Measurements from ENCODE around the gene KRT74.

KRT74 gene

DNA sequence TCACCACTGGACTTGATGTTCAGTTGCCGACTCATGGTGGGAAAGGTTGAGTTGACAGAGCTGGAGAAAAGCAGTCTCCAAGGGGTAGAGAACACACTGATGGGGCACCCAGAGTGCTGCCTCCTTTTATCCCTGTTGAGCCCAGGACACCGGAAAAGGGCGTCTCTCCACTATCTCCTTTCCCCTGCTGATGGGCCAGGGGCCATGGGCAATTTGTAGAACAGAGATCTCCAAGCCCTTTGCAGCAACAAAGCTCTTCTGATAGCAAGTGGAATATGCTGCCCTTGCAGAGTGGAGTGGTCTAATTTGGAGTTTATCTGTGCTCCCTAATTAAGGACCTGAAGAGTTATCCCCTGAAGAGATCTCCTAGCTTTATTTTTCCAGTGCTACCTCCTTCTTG, at the start of gene KRT74:
Gene KRT74, minus strand, starts transcription at position 101 of the 400 bp plus-strand sequence. Its CDS starts 66 bp downstream, at position 35.
- DNase-seq (ENCODE audit: low spot score), result no peak

DNA sequence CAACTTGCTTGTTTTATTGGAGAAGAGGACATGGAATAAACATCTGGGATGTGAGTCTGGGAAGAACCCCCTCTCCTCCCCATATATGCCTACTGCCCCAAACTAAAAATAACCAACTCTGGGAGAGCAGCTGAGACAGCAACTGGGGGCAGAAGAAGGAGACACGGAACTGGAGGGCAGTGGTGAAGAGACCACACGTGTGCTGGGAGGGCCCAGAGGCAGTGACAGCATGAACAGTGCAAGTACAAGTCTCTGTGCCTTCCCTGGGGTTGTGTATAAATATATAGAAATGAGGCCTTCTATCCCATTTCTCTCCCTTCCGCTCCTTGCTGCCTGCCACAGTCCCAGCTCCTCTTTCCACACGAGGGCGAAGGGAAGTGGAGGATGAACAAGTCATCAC, 48.7 kb upstream of the KRT74 start:
- no peak for DNase-seq (ENCODE audit: low spot score)

- DNase-seq (ENCODE audit: low spot score), result no peak
These were observed 45.2 kb upstream of the KRT74 start for GRCh38 chr12:52618866-52619265.

DNA sequence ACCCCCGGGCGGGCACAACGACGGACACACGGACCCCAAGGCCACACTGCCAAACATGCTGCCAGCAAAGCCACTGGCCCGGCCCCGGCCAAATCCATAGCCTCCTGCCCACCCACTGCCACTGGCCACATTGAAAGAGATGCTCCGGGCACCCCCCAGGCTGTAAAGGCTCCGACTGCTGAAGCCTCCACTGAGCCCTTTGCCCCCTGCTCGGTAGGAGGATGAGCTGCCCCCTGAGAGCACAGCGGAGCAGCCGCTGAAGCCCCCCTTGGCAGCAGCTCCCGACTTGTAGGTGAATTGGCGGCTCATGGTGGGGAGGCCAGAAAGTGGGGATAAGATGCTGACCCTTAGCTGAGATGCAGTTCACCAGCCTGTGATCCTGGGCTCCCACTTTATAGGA, 44.6 kb upstream of the KRT74 start, which contains the start of gene KRT73:
Gene KRT73, minus strand, starts transcription at position 344 of the 400 bp plus-strand sequence. Its CDS starts 35 bp downstream, at position 309.
- no peak for DNase-seq (ENCODE audit: low spot score)

- DNase-seq (ENCODE audit: low spot score), result no peak
These were observed 43.8 kb upstream of the KRT74 start for GRCh38 chr12:52617403-52617785.

GRCh38 chr12:52616680-52617402, 43.2 kb upstream of the KRT74 start:
- DNase-seq (ENCODE audit: low spot score), result no peak

- DNase-seq (ENCODE audit: low spot score), result no peak
These were observed 42.3 kb upstream of the KRT74 start for GRCh38 chr12:52615912-52616311.

DNA sequence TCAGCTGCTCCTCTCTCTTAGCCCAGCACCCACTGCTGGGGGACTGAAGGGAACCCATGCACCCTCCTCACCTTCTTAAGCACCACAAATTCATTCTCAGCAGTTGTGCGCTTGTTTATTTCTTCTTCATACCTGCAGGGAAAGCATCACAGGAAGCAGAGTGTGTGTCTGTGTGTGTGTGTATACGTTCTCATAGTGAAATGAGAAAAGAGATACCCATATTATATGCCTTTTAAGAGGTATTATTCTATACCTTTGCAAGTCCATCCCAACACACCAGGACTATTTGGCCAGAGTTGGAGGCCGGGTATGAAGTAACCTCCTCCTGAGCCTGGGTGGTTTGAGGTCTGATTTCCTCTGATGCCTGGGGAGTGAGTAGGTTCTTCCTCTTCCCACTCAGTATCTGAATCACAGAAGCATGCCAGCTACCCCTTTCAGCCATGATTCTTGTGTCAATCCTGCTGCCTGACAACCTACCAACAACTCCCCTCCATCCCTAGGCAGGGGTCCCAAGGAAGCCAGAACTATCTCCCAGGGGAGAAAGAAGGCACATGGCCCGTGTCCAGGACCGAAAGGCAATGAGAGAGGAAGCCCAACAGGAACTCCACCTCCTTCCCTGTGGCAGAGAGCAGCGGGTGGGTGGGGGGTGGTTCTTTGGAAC, 41.7 kb upstream of the KRT74 start:
- no peak for DNase-seq (ENCODE audit: low spot score)

DNA sequence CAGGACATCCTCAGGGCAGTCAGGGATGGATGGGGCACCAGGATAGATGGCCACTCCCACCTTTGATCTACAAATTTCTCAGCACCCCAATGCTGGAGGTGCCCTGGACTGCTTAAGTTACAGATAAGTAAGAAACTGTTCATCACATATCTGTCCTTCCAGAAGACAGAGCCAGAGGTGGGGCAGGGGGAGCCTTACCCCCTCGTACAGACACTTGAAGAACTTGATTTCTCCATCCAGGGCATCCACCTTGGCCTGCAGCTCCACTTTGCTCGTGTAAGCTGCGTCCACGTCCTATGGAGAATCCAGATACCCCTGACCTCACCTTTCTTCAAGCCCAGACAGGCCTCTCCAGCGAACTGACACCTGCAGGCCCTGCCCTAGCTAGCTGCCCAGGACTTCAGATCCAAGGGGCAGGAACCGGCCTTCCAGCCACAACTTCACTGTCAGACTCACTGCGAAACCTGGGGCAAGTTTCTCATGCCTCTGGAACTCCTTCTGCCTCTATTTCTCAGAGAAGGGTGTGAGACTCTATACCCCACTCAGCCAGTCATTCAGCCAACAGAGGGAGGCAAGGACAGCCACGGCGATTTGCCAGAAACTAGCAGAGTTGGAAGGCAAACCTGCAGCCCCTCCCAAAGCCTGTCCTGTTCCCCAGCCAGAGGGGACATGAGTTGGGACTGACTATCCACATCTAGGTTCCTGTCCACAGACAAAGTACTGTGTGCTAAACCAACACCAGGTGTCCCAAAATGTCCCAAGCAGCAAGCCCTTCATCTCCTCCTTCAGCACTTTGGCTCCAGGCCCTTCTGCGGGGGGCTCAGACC, 41.0 kb upstream of the KRT74 start:
- DNase-seq (ENCODE audit: low spot score), result no peak

- DNase-seq (ENCODE audit: low spot score), result no peak
These were observed 39.9 kb upstream of the KRT74 start for GRCh38 chr12:52613384-52614030.

DNA sequence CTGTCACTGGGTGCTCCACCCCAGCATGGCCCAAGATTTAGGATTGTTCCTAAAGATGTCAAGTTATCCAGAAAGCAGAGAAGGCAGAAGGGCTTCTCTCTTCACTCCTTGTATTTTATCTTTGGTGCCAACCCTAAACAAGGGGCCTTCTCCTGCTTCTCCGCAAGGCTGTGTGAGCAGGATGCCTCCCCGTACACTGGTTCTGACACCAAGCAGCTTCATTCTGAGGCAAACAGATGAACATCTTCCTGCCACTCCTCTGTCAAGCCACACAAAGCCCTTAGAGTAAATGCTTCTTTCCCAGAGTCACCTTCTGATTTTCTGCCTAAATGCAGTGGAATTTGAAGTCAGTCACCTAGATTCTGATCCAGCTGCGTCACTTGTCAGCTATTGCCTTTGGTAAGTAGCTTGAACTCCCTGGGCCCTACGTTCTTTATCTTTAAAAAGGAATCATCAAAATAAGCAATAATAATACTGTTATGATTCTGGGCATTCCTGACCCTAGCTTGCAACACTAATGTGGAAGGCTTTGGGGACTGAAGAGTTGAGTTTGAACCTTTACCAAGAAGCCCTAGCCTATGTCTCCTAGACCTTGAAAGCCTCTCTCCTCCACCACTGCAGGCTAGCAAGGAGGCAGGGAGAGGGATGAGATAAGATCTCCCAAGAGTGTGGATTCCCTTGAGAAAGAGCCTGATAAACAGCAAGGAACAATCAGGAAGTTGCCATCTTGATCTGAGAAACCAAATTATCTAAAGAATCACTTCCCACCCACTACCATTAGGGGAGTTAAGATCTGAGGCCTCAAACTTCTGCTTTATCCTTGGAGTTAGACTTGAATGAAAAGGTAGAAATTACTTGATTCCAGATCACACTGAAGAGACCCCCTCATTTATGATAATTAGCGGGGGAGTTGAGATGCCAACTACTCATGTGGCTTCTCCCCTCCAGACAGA, 39.1 kb upstream of the KRT74 start:
- DNase-seq (ENCODE audit: low spot score), result no peak

GRCh38 chr12:52611080-52611468, 37.4 kb upstream of the KRT74 start:
- no peak for DNase-seq (ENCODE audit: low spot score)

DNA sequence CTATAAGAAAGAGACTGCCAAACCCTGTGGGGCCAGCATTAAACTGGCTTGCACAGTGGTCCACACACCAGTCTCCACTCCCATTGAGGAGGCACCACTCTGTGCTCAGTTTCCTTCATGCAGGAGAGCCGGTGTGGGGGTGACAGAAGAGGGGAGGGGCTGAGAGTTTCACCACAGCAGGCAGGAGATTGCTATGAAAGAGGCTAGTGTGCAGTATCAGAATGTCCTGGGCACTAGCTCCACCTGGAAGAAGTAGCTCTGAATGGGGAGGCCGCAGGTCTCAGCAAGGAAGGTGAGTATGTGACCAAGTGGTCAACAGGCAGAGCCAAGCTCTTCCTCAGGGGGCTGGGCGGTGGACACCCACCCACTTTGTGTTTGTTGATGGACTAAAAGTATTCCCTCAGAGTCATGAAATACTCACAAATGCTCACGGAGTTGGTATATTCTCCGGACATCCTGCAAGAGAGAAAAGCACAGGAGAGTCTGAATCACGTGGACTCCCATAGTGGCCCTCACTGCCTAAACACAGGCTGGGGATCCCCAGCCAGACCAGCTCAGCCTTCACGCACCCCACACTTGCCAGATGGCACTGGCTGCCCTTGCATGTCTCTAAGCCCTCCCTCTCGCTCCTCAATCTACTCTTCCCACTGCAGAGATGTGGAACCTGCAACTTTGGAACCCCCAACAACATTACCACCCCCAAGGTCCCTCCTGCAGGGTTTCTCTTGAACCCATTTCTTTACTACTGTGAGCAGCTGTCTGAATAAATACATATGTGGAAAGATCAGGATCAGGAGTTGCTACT, 35.4 kb upstream of the KRT74 start:
- no peak for DNase-seq (ENCODE audit: low spot score)

- no peak for DNase-seq (ENCODE audit: low spot score)
These were observed 34.5 kb upstream of the KRT74 start for GRCh38 chr12:52608161-52608560.

DNA sequence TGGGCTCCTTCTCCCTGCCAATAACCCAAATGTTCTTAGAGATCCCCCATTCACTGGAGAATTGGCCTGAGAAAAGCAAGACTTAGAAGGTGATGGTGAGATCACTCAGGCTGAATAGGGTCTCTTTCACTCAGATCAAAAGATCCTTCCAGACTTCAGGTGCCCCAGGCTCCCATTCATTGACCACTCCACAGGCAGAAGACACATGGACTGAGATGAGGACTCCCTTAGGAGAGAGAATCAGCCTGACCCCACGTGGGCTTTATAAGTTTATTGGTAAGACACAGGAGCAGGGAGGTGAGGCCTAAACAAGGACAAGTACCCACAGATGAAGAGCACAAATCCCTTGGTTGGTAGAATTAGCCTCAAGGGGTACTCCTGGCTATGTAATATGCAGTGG, 33.7 kb upstream of the KRT74 start:
- no peak for DNase-seq (ENCODE audit: low spot score)

- DNase-seq (ENCODE audit: low spot score), result no peak
These were observed 33.1 kb upstream of the KRT74 start for GRCh38 chr12:52606581-52607218.

GRCh38 chr12:52606096-52606495, 32.5 kb upstream of the KRT74 start:
- no peak for DNase-seq (ENCODE audit: low spot score)

GRCh38 chr12:52605542-52605941, 31.9 kb upstream of the KRT74 start:
- no peak for DNase-seq (ENCODE audit: low spot score)

GRCh38 chr12:52604859-52605258, 31.2 kb upstream of the KRT74 start:
- DNase-seq (ENCODE audit: low spot score), result no peak

DNA sequence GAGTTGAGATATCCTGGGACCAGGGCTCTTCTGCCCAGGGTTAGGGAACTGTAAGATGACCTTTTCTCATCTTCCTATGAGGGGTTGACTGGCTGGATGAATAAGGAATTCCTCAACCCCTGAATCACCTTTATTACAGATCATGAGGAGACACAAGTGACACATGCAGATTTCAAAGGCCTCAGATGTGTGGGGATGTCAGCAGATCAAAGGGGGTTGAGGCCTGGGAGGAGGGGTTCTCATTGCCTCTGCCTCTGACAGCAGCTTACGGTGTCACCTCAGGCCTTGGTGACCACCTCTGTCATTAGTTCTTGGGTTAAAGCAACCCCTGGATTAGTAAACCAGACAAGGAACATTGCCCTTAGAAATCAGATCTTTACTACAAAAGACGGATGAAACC, 29.7 kb upstream of the KRT74 start:
- DNase-seq (ENCODE audit: low spot score), result no peak

Measured in HuH-7 (cell line).